HG03039 (cell line): ENCODE measurements around the gene BRMS1.
"Not testable (repeated sequence)": the region's sequence is repeated elsewhere in the genome, so short reads cannot be mapped to it uniquely, and the experiment has no call there.

Source experiments
- ATAC-seq: cut with Tn5 transposase; IDR thresholded peaks from one replicate; pipeline ENCODE4 v1.9.1; 2021; ENCODE audit warnings: mild to moderate bottlenecking, moderate library complexity; ENCODE audit not compliant: unreplicated experiment

Gene BRMS1

GRCh38 chr11:66344550-66345315, at the start of gene BRMS1:
BRMS1 (minus strand) TSS chr11:66345104; CDS start chr11:66342234, 2,870 bp downstream.
- peak; percentile 60 for ATAC-seq

GRCh38 chr11:66393954-66394353, 49.0 kb upstream of the BRMS1 start:
- no peak for ATAC-seq

GRCh38 chr11:66391322-66391721, 46.4 kb upstream of the BRMS1 start:
- ATAC-seq, result no peak

DNA sequence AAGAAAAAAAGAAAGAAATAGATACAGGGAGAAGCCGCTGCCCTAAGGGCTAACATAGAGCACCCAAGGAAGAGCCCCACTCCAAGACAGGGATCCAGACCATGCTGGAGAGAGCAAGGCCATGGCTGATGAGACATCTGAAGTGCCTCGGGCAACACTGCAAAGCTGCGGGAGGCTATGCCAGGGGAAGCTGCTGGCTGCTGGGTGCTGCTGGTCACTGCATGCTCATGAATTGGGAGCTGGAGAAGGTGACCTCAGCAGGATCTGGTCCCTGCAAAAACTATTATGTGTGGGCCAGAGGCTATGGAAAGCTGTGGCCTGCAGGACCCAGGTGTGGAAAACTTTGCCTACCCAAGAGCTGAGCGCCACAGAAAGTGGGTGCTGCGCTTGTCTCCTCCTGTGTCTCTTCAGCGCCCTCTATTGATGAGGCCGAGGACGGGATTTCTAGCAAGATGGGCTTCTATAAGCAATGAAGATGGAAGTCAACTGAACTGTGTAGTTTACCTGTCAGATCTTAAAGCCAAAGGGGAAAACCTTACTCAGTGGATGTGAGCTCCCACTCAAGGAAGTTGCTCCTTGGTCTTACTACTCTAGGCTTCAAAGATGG, 44.0 kb upstream of the BRMS1 start:
- ATAC-seq, result no peak

GRCh38 chr11:66386171-66387069, 41.5 kb upstream of the BRMS1 start:
- no peak for ATAC-seq

DNA sequence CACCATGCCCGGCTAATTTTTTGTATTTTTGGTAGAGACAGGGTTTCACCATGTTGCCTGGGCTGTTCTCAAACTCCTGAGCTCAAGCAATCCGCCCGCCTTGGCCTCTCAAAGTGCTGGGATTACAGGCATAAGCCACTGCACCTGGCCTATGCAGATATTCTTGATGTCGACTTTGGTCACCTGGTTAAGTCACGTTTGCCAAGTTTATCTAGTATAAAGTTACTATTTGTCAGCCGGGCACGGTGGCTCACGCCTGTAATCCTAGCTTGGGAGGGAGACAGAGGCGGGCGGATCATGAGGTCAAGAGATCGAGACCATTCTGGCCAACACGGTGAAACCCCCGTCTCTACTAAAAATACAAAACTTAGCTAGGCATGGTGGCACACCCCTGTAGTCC, 39.4 kb upstream of the BRMS1 start:
- ATAC-seq, result not testable (repeated sequence)

DNA sequence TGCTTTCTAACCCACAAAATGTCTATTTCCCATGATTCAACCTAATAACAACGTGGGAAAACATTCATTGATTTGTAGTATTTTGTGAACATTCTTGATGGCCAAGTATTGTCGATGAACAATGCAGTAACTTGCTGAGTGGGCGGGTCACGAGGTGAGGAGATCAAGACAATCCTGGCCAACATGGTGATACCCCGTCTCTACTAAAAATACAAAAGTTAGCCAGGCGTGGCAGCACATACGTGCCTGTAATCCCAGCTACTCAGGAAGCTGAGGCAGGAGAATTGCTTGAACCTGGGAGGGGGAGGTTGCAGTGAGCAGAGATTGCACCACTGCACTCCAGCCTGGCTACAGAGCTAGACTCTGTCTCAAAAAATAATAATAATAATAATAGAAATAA, 35.4 kb upstream of the BRMS1 start:
- not testable (repeated sequence) for ATAC-seq

DNA sequence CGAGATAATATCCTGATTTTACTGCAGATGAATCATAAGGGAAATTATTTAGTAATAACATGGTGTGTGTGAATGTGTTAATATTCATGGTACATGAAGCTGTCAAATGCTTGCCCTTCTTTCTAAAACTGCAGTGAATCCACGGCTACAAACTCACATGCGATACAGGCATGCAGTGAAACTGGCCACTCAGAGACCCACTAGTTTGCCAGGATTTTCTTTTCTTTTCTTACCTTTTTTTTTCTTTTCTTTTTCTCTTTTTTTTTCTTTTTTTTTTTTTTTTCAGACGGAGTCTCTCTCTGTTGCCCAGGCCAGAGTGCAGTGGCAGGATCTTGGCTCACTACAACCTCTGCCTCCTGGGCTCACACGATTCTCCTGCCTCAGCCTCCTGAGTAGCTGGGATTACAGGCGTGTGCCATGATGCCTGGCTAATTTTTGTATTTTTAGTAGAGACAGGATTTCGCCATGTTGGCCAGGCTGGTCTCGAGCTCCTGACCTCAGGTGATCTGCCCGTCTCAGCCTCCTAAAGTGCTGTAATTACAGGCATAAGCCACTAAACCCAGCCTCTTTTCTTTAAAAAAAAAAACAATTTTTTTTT, 28.9 kb upstream of the BRMS1 start:
- not testable (repeated sequence) for ATAC-seq

GRCh38 chr11:66373265-66373664, 28.4 kb upstream of the BRMS1 start:
- no peak for ATAC-seq

DNA sequence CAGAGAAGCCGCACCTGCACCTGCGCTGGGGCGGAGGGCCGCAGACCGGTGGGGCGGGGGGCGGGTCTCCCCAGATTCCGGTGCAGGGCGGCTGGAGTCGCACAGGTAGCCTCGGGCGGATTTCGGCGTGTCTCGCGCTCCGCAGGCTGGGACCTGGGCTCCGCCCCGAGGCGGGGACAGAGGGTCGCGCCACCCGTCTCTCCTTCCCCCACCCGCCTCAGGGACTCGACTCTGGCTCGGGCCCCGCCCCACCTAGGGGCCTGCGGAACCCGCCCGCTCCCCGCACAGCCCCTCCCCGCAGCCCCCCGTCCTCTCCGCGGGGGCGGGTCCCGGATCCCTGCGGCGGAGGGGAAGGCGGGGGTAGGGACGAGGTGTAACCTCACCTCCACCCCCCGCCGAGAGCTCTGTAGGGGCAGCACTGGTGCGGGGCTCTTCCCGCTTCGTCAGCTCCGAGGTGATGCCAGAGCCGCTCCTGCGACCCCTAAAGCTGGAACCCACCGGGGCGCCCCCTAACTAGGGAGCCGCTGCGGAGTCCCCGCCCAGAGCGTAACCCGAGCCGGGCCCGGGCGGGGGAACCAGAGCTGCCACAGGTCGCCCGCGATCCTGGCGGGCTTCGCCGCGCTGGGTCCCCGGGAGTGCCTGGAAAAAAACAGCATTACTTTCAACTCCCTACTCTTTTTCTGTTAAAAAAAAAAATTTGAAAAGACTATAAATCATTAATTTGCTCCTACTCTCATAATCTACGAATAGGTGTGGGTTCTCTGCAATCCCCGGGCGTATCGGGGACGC, 26.9 kb upstream of the BRMS1 start, which contains the start of gene SLC29A2:
Gene SLC29A2, minus strand, starts transcription at position 134 of the 789 bp plus-strand sequence. CDS start 169 bp downstream, outside the sequence.
- peak; percentile 66 for ATAC-seq

DNA sequence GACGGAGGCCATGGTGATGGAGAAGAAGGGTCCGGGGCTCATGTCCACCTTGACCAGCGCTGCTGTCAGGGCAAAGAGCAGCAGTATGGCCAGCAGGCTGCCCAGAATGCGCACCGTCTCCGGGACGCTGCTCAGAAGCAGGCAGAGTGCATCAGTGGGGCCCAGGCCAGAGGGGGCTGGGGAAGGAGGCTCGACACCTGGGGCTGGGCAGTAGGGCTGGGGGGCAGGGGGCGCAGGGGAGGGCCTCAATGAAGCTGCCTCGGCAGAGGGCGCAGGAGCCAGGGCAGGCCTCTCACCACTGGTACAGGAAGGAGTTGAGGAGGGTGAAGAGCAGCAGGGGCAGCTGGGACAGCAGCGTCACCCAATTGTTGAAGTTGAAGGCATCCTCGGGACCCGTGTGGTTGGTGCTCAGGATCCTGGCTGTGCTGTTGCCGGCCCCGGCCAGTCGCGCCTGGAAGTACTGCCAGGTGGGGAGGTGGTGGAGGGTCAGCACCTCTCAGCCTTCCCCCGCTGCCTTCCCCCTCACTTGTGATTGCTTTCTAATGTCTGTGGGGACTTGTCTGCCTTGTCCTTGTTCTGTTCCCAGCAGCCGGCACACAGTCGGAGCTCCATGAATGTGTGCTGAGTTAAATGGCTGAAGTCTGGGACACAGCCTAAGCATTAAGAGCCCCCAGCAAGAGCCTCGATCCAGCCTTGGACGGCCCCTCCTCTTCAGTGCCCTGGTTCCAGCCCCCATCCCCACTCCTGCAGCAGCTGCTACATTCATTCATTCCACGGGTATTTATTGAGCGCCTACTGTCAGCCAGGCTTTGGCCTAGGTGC, 24.4 kb upstream of the BRMS1 start:
- ATAC-seq, result no peak

DNA sequence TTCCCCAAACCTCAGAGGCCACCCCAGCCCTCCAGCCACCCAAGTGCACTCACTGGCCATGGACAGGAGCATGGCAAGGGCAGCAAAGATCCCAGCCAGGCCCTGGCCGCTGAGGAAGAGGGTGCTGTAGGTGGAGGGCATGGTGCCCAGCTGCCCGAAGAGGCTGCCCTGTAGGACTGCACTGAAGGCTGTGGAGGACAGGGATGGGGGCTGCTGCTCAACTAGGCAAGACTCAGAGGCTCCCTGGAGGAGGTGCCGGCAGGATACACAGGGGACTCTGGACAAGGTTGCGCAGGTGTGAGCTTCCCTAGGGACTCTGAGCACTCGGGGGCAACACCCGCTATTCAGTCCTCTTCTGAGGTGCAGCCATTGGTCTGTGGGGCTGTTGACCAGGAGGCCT, 23.6 kb upstream of the BRMS1 start:
- no peak for ATAC-seq

- ATAC-seq, result no peak
These were observed 22.8 kb upstream of the BRMS1 start for GRCh38 chr11:66367561-66368312.

GRCh38 chr11:66366844-66367477, 22.1 kb upstream of the BRMS1 start:
- ATAC-seq, result no peak

GRCh38 chr11:66365711-66366619, 21.1 kb upstream of the BRMS1 start:
- ATAC-seq, result no peak

- ATAC-seq, result no peak
These were observed 20.3 kb upstream of the BRMS1 start for GRCh38 chr11:66365166-66365565.
